HEK293 (cell line): ENCODE results near the gene FBXO42.

Experiments
- REST ChIP-seq: fragments of 450-650 bp; formaldehyde crosslinking; IDR thresholded peaks from 2 replicates; pipeline ENCODE4 v1.5.1; 2016; ENCODE audit warnings: missing biosample characterization, missing genetic modification characterization
- TCF7L2 ChIP-seq: IDR thresholded peaks from 2 replicates; pipeline ENCODE4 v1.6.1; 2011; ENCODE audit warnings: low read depth, mild to moderate bottlenecking, inconsistent platforms, low read length, moderate library complexity, borderline replicate concordance
- ZNF274 ChIP-seq, 2 experiments: fragments of 200-500 bp in 1 of 2; fragments of 450-650 bp in 1 of 2; sonication (Bioruptor generic) in 1 of 2; formaldehyde crosslinking in 1 of 2; IDR thresholded peaks; 2 replicates each; pipeline versions ENCODE4 v1.5.1 to v1.6.1; 2014 to 2016; ENCODE audit warnings: borderline replicate concordance in 1 of 2, inconsistent platforms in 1 of 2, low read length in 1 of 2, missing biosample characterization in 1 of 2, missing genetic modification characterization in 1 of 2
- ZNF423 ChIP-seq: fragments of 450-650 bp; formaldehyde crosslinking; IDR thresholded peaks from 2 replicates; pipeline ENCODE4 v1.5.1; 2016; ENCODE audit warnings: missing biosample characterization, missing genetic modification characterization
- ZNF768 ChIP-seq: fragments of 450-650 bp; formaldehyde crosslinking; IDR thresholded peaks from 2 replicates; pipeline ENCODE4 v1.5.1; 2018; ENCODE audit warnings: missing biosample characterization, mild to moderate bottlenecking, missing genetic modification characterization

- no peak for TF ChIP-seq ZNF423 (tag by site-specific recombination)
- TF ChIP-seq ZNF768, result no peak
- no peak for TF ChIP-seq REST (tag by site-specific recombination)
- TF ChIP-seq ZNF274 (IDR thresholded peaks at IDR 0.05; ENCODE audit: low read length), result no peak
- TF ChIP-seq ZNF274 (tag by site-specific recombination; IDR thresholded peaks at IDR 0.05; ENCODE audit: borderline replicate concordance), result no peak
- no peak for TF ChIP-seq TCF7L2
These were observed 101.6 kb downstream of the FBXO42 start for GRCh38 chr1:16250524-16251251.
